Keratinocyte (primary cell): Measurements from ENCODE around the gene MAGI1. TPM values are rescaled to one million over a fixed set of nuclear protein-coding genes. Genes with fewer than 3 reads are reported as not detected.
A peak's percentile ranks its signal among the peaks of the same experiment; 100 is the strongest.
"Not testable (repeated sequence)": the region's sequence is repeated elsewhere in the genome, so short reads cannot be mapped to it uniquely, and the experiment has no call there.

Source experiments
- DNase-seq: peaks from one replicate; pipeline ENCODE4 v3.0.0-alpha.2; 2011; ENCODE audit warnings: low read depth, missing footprints, low spot score
- FAIRE-seq: peaks from 2 replicates; lab custom pipeline; 2011; peaks lifted over from hg19 to GRCh38; lab: Jason Lieb, UNC
- H2AFZ ChIP-seq: 2 replicates; pipeline ENCODE4 v1.6.0; 2012; ENCODE audit warnings: low read length, control low read depth, inconsistent platforms; ENCODE audit not compliant: control insufficient read depth
- H3K27ac ChIP-seq: 2 replicates; pipeline ENCODE4 v1.5.1; 2011; ENCODE audit warnings: low read length; ENCODE audit not compliant: control insufficient read depth, insufficient read depth
- H3K27me3 ChIP-seq: 3 replicates; pipeline ENCODE4 v1.6.0; 2011; ENCODE audit warnings: low read length; ENCODE audit not compliant: control insufficient read depth, insufficient read depth; ENCODE audit errors: extremely low read depth
- H3K36me3 ChIP-seq, 2 experiments: 2 replicates in 1 of 2; 3 replicates in 1 of 2; pipeline ENCODE4 v1.5.1; 2011; ENCODE audit warnings: low read length in 2 of 2, mild to moderate bottlenecking in 1 of 2; ENCODE audit not compliant: control insufficient read depth in 2 of 2, insufficient read depth in 2 of 2; ENCODE audit errors: extremely low read depth in 1 of 2
- H3K4me1 ChIP-seq: 3 replicates; pipeline ENCODE4 v1.5.1; 2011; ENCODE audit warnings: low read length; ENCODE audit not compliant: control insufficient read depth, insufficient read depth; ENCODE audit errors: extremely low read depth
- H3K4me2 ChIP-seq: 3 replicates; pipeline ENCODE4 v1.6.0; 2011; ENCODE audit warnings: low read depth, low read length; ENCODE audit not compliant: control insufficient read depth, insufficient read depth; ENCODE audit errors: extremely low read depth
- H3K4me3 ChIP-seq, 3 experiments: fragments of 200-600 bp in 1 of 3; sonication (generic) in 1 of 3; 2 replicates in 2 of 3; 3 replicates in 1 of 3; pipeline ENCODE4 v1.5.1; 2011 to 2016; ENCODE audit warnings: low read length in 3 of 3, mild to moderate bottlenecking in 3 of 3, control low read depth in 2 of 3, inconsistent platforms in 1 of 3, low read depth in 1 of 3, mixed read lengths in 1 of 3, mixed run types in 1 of 3, moderate library complexity in 1 of 3; ENCODE audit not compliant: control insufficient read depth in 2 of 3, insufficient read depth in 2 of 3; ENCODE audit errors: extremely low read depth in 1 of 3
- H3K79me2 ChIP-seq: 2 replicates; pipeline ENCODE4 v1.6.0; 2012; ENCODE audit warnings: low read length; ENCODE audit not compliant: control insufficient read depth, insufficient read depth
- H3K9ac ChIP-seq: 3 replicates; pipeline ENCODE4 v1.6.0; 2011; ENCODE audit warnings: low read length; ENCODE audit not compliant: control insufficient read depth, insufficient read depth; ENCODE audit errors: extremely low read depth
- H3K9me1 ChIP-seq: 3 replicates; pipeline ENCODE4 v1.6.0; 2011; ENCODE audit warnings: low read length; ENCODE audit not compliant: control insufficient read depth, insufficient read depth; ENCODE audit errors: extremely low read depth
- H3K9me3 ChIP-seq: 2 replicates; pipeline ENCODE4 v1.5.1; 2012; ENCODE audit warnings: low read depth, low read length; ENCODE audit not compliant: control insufficient read depth
- H4K20me1 ChIP-seq: 3 replicates; pipeline ENCODE4 v1.6.0; 2011; ENCODE audit warnings: low read length; ENCODE audit not compliant: control insufficient read depth, insufficient read depth; ENCODE audit errors: extremely low read depth
- EZH2 ChIP-seq: IDR thresholded peaks from one replicate; pipeline ENCODE4 v1.6.1; 2012; ENCODE audit warnings: inconsistent platforms, mild to moderate bottlenecking, low read length, moderate library complexity
- dilution Hi-C: fragments of 300-500 bp; cut with MboI; formaldehyde crosslinking; loops from one replicate; pipeline ENCODE4 v1.7.0; 2020; ENCODE audit warnings: low sequenced_read_pairs; ENCODE audit not compliant: extremely low pct_ligation_motif_present
- polyA plus RNA-seq, 5 experiments: library from polyadenylated mRNA; depleted of rRNA in 3 of 5; stranded (reverse) in 3 of 5; stranded (forward) in 1 of 5; unstranded in 1 of 5; fragments of >200 nt; gene quantifications; 1 replicate in 1 of 5; 2 replicates in 3 of 5; 3 replicates in 1 of 5; pipeline versions ENCODE4 v1.2.1 to v1.2.3, GENCODE V29; 2011 to 2012; ENCODE audit warnings: missing spikeins in 2 of 5, low read depth in 1 of 5, low replicate concordance in 1 of 5
- TF ChIP-seq, protein P1 (sequence below), 3 experiments: IDR thresholded peaks in 1 of 3; conservative IDR thresholded peaks in 1 of 3; optimal IDR thresholded peaks in 1 of 3; 2 replicates in 2 of 3; 3 replicates in 1 of 3; pipeline versions ENCODE3 to v1.5.1; 2011; ENCODE audit warnings: low read length in 3 of 3, mild to moderate bottlenecking in 3 of 3, moderate library complexity in 2 of 3, control low read depth in 1 of 3, inconsistent platforms in 1 of 3; ENCODE audit not compliant: insufficient read depth in 2 of 3; ENCODE audit errors: extremely low read depth in 1 of 3

MAGI1 gene
- polyA plus RNA-seq, 1 donor (not counting 4 experiments of a cell fraction or from before 2014, with no cell fraction given) = 10.9 TPM

DNA sequence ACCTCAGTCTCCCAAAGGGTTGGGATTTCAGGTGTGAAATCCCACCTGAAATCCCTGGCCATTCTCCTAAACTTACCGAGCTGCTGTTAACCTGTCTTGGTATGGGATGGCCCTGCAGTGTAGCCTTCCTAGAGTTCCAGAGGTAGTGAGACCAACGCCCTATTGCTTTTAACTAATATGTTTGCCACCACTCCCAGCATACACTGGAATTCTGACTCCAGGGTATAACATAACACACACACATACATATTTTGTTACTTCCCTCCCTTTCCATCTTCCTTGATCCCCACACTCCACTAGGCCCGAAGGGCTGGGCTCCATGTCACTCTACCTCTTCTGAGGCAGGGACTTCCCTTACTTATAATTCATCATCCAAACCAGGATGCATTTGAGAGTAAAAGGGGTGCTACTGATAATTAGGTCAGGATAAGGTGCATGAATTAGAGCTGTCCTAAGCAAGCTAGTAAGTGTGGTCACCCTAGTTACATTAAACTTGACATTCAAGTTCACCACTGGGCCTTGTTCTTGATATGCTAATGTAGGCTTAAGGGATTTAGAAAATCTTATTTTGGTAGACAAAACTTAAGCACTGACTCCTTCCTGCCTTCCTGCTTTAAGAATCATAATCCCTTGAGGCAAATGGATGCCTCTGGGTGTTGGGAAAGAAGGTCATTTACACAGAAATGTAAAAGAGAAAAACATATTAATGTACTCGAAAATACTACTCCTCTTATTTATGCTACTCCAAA, 317.6 kb downstream of the MAGI1 start:
- H4K20me1 ChIP-seq = no peaks in the 10 kb centered on the region
- no peak overlapping the region for H3K4me2 ChIP-seq
- no peak for DNase-seq
- no peaks in the 10 kb centered on the region for H3K9me3 ChIP-seq
- no peaks in the 10 kb centered on the region for H3K4me1 ChIP-seq
- no peak for FAIRE-seq
- H3K4me3 ChIP-seq = no peak overlapping the region
- H3K9ac ChIP-seq = no peak overlapping the region
- dilution Hi-C loops = no loop called here
- TF ChIP-seq, protein P1, sequence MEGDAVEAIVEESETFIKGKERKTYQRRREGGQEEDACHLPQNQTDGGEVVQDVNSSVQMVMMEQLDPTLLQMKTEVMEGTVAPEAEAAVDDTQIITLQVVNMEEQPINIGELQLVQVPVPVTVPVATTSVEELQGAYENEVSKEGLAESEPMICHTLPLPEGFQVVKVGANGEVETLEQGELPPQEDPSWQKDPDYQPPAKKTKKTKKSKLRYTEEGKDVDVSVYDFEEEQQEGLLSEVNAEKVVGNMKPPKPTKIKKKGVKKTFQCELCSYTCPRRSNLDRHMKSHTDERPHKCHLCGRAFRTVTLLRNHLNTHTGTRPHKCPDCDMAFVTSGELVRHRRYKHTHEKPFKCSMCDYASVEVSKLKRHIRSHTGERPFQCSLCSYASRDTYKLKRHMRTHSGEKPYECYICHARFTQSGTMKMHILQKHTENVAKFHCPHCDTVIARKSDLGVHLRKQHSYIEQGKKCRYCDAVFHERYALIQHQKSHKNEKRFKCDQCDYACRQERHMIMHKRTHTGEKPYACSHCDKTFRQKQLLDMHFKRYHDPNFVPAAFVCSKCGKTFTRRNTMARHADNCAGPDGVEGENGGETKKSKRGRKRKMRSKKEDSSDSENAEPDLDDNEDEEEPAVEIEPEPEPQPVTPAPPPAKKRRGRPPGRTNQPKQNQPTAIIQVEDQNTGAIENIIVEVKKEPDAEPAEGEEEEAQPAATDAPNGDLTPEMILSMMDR (optimal IDR thresholded peaks at IDR 0.05 in 1 of 3, IDR thresholded peaks at IDR 0.05 in 1 of 3, conservative IDR thresholded peaks at IDR 0.05 in 1 of 3; ENCODE audit: extremely low read depth in 1 of 3, insufficient read depth in 2 of 3, low read length in 3 of 3) = no peak
- no peak for TF ChIP-seq EZH2
- no peaks in the 10 kb centered on the region for H3K9me1 ChIP-seq
- no peaks in the 10 kb centered on the region for H3K36me3 ChIP-seq
- H3K27ac ChIP-seq = no peak overlapping the region
- H3K27me3 ChIP-seq = no peaks in the 10 kb centered on the region
- no peaks in the 10 kb centered on the region for H3K79me2 ChIP-seq
- no peak overlapping the region for H2AFZ ChIP-seq

GRCh38 chr3:65719639-65720038, 319.1 kb downstream of the MAGI1 start:
- dilution Hi-C loops, H3K4me1 ChIP-seq, DNase-seq, H3K4me3 ChIP-seq, H3K4me2 ChIP-seq, H3K27me3 ChIP-seq, H3K9ac ChIP-seq, H3K36me3 ChIP-seq, H4K20me1 ChIP-seq, H3K79me2 ChIP-seq, H3K9me1 ChIP-seq, H3K27ac ChIP-seq, H2AFZ ChIP-seq, H3K9me3 ChIP-seq: not testable (repeated sequence)
- FAIRE-seq = peak; percentile 32
